Measurements from ENCODE around the gene PPP3R1. TPM values are rescaled to one million over a fixed set of nuclear protein-coding genes. Genes with fewer than 3 reads are reported as not detected.

The PPP3R1 gene
- total RNA-seq: 29.1 and 46.6 TPM in 2 replicates

DNA sequence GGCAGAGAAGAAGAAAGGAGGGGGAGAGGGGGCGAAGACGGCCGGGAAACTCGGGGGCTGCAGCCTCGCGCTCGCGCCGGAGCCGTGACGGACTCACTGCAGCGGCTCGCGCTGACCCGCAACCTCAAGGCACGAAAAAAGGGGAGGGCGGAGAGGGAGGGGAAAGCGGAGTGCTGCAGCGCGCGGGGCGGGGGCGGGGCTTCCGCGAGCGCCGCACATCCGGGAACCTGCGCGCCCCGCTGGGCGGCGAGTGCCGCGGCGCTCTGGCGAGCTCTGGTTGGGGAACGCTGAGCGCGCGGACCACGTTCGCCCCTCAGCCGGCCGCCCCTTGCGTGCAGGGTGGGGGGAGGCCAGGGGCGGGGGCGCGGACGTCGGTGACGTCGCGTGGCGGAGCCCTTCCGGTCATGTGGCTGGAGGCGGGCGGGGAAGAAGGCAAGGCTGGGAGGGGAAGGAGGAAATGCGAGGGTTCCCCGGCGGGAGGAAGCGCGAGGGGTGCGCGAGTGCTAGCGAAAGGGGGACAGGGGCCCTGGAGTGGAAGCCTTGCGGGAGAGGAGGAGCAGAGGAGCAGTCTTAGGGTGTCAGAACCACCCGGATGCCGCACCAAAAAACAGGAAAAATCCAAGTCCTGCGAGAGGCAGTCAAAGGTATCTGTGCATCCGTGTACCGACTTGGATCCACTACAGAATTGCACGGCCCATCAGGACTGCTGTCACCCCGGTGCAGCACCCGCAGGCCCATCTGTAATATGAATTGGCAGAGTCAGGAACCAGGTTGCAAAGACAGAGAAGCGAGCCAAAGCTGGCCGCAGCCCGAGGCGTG is at the start of gene PPP3R1:
PPP3R1 (minus strand) TSS at position 133 of the 819 bp plus-strand sequence. CDS start 405 bp downstream, outside the sequence.

GRCh38 chr2:68157402-68158133 is 94.8 kb downstream of the PPP3R1 start, which contains the start of gene PNO1:
Gene PNO1, plus strand, starts transcription at chr2:68157888. Its CDS starts 47 bp downstream, at chr2:68157935.

Other genes with a start within 250 kb of the PPP3R1 start
- gene C1D, start 189.5 kb downstream of the PPP3R1 start, total RNA-seq: 17.9 and 32.1 TPM in 2 replicates
- 15.7 and 23.0 TPM in 2 replicates for gene PNO1, start 94.6 kb downstream of the PPP3R1 start, total RNA-seq
- gene CNRIP1, start 67.4 kb upstream of the PPP3R1 start, total RNA-seq: 16.3 and 21.1 TPM in 2 replicates
- gene PLEK, start 112.8 kb upstream of the PPP3R1 start, total RNA-seq: under 0.01 TPM in 1 of 2 replicates, not detected in the other
- gene FBXO48, start 214.8 kb upstream of the PPP3R1 start, total RNA-seq: 0.30 and 0.37 TPM in 2 replicates
- 6.3 and 7.1 TPM in 2 replicates for gene APLF, start 215.1 kb upstream of the PPP3R1 start, total RNA-seq